Skin epidermis (tissue), 12 donors: Measurements from ENCODE around the gene ARID5B.

Experiments used
- H3K27ac ChIP-seq, 21 experiments: fragments of 200-600 bp; sonication (generic) in 11 of 21; one replicate each; pipeline ENCODE4 v1.5.0; 2020; ENCODE audit warnings: mild to moderate bottlenecking in 3 of 21, inconsistent platforms in 2 of 21, moderate library complexity in 2 of 21
- H3K4me3 ChIP-seq, 7 experiments: fragments of 200-600 bp; sonication (generic) in 2 of 7; one replicate each; pipeline ENCODE4 v1.5.0; 2020; ENCODE audit warnings: inconsistent platforms in 2 of 7, mild to moderate bottlenecking in 2 of 7, moderate library complexity in 1 of 7

ARID5B gene

DNA sequence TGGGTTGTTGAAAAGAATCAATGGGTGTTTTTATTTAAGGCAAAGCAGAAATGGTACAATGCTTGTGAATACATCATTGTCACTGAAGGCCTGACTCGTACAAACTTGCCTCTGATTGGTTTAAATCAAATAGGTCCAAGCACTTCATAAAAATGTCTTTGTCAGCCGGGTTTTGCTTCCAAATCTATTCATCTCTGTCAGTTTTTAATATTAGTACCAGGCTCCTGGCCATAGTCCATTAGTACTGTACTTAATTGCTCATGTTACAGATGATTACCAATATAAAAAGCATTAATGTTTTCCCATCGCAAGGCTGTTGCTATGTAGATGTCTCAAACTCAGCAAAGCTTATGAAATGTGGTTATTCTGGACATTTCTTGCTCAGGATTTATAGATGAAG is 171.9 kb downstream of the ARID5B start:
- H3K4me3 ChIP-seq = no peak overlapping the region
- H3K27ac ChIP-seq = peak overlapping the region in 4 of 21 experiments; percentile 5 to 64 (median 28)

DNA sequence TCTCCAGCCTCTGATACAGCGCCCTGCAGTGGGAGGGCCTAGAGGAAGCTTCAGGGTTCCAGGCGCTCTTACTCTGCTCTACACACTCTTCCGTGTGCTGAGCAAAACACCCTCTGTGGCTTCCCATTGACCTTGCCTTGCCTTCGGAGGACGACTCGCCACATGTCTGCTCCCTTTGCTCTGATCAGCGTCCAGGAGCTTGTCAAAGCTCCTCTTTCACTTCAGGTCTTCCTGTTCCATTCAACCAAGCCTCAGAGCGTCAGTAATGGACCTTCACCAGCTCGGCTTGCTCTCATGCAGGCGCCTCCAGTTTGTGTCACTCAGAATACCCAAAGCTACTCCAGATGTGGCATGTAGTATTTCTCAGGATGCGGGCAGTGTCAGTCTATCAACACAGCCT is 173.9 kb downstream of the ARID5B start:
- Histone ChIP-seq H3K4me3 (no peak overlapping the region), H3K27ac (peak overlapping the region in 10 of 21 experiments; percentile 3 to 75 (median 48))

DNA sequence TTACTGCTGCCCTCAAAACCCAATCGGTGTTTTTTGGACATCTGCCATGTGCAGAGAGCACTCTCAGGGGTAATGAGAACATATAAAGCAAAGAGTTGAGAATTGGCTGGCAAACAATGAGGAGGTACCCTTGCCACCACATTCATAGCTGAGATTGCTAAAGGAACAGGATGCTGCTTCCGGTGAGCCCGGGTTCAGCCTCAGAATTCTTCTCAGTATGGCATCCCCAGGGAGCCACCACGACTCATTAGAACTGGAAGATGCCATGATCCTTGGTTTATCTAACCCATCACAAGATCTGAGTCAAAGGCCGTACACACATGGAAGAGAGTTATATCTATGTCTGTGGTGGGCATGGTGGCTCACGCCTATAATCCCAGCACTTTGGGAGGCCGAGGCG is 174.4 kb downstream of the ARID5B start:
- peak overlapping the region in 10 of 21 experiments; percentile 3 to 75 (median 48) for H3K27ac ChIP-seq
- no peak overlapping the region for H3K4me3 ChIP-seq

DNA sequence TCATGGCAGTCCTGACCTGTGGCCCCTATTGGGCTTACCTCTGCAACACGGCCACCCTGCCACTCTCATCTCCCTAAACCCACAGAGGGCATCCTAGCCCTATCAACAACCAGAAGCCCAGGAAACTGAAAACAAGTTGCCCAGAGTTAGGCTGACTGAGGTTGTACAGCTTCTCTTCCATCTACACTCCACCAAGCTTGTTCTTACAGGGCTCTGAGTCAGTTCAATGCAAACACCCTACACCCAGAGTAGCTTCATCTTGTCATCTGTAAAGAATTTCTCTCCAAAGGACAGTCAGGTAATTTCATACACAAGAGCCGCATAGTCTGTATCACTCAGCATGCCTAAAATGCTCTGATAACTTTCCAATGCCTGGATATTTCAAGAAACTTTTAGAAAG is 175.4 kb downstream of the ARID5B start:
- Histone ChIP-seq H3K4me3 (no peak overlapping the region), H3K27ac (peak overlapping the region in 16 of 21 experiments; percentile 1 to 75 (median 50))

DNA sequence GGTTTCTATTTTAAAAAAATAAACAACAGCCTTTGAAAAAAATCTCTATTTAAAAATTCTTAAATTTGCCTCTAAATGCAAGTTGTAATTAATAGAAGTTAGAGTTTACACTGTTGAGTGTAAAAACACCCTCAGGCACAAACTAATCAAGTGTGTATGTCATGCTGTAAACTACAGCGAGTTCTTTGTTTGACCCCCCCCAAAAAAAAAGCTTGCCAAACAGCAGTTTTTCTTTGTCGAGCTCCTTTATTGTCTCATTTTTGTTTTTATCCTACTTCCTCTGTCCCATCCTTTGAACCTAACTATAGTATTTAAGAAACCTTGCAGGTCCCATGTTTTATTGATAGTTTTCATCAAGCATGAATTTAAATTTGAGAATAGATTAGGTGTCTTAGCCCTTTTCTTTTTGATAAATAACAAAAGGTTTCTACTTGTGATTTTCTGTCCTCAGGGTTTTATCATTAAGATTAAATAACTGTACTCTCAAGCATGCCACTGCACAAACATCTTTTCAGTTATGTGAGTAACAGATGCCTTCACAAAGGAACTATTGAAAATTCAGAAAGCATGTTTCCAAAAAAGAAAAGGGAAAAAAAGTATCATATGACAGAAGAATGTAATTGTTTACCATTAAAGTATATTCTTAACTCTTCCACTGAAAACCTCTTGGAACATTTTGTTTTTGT is 176.0 kb downstream of the ARID5B start:
- peak overlapping the region in 15 of 21 experiments; percentile 1 to 75 (median 49) for H3K27ac ChIP-seq
- no peak overlapping the region for H3K4me3 ChIP-seq

DNA sequence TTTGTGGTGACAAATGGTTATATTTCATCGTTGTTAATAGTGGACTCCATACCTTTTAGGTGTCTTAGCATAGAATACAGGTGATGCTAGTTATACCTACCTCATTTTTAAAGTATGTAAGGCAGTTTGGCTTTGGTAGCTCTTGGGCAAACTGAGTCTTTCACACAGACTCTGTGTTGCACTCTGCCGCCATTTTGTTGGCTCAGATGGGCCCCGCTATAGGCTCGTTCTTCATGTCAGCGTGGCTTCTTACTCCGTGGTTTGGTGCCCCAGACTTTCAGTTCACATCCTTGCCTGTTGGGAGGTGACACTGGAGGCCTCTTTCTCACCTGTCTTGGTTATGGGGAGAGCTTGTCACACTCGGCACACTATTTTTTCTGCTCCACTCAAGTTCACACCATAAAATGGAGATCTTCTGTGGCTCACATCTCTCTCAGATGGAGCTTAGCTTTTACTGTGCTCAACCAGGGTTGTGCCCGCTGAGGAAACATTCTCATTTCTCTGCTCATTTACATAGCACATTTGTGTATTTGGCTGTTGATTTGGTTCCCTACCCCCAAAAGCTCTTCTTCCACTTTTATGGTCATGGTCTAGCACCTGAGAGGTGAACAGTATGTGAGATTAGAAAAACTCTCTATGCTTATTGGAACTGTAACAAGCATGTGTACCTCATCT is 178.5 kb downstream of the ARID5B start:
- Histone ChIP-seq H3K4me3 (no peak overlapping the region), H3K27ac (peak overlapping the region in 7 of 21 experiments; percentile 43 to 86 (median 54))

DNA sequence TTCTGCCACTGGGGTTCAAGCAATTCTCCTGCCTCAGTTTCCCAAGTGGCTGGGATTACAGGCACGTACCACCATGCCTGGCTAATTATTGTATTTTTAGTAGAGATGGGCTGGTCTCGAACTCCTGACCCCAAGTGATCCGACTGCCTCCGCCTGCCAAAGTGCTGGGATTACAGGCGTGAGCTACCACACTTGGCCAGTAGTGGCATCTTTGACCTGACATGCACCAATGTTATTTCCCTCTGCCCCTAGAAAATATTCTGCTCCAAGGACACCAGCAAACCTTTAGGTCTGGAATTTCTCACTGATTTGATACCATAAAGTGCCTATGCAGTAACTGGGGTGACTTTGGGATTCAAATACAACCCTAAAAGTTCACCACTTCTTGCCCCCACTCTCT is 179.4 kb downstream of the ARID5B start:
- no peak overlapping the region for H3K4me3 ChIP-seq
- peak overlapping the region in 15 of 21 experiments; percentile 6 to 88 (median 79) for H3K27ac ChIP-seq

DNA sequence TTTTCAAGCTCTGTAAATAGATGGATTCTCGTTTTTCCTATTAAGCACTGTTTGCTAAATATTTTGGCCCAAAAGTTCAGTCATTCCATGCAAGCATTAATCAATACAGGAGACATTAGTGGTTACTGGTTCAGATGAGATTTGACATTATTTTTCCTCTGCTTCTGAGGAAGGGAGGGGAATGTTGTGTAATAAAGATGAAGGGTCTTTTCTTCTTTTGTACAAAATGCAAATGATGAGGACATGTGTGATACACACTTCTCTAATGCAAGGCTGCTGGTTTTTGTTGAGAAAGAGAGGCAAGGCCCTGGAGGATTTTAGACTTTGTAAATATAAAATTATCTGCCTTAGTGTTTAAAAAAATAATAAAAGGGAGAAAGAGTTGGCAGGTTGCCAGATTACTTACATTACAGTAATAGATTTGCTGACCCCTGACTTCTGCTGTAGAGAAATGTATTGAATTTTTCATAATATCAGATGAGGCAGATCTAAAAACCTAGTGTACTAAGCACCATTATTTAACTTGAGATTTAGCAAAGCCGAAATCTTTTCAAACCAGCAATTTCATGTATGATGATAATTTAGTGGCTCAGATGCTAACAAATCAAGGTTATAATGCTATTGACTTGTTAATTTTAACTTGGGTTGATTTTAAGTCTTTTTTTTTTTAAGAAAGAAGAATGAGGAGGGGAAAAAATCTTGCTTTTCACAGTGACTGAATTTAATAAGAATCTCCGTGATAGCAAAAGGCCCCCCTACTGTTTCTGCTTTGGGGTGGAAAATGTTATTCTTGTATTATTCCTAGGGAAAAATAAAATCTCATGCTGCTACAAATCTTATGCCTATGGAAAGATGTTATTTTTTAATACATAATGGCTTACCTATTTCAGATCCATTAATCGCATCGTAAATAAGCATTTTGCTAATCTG is 180.1 kb downstream of the ARID5B start:
- H3K27ac ChIP-seq = peak overlapping the region in 17 of 21 experiments; percentile 16 to 88 (median 82)
- H3K4me3 ChIP-seq = no peak overlapping the region

DNA sequence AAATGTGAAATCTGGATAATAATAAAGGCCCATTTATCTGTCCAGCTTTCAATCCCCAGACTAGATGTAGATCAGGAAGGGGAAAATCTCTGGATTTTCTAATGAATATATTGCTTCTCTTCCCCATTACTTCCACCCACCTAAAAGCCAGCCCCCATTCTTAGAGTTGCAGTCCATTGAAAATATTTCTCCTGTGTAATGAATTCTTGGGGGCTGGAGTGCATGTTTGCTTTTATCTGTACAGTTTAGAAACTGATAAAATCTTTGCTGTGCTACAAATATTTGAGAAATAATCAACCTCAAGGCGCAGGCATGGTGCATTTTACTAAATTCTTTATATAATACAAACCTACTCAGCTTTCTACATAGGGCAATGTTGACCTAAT is 180.8 kb downstream of the ARID5B start:
- Histone ChIP-seq H3K4me3 (no peak overlapping the region), H3K27ac (peak overlapping the region in 20 of 21 experiments; percentile 16 to 88 (median 81))

DNA sequence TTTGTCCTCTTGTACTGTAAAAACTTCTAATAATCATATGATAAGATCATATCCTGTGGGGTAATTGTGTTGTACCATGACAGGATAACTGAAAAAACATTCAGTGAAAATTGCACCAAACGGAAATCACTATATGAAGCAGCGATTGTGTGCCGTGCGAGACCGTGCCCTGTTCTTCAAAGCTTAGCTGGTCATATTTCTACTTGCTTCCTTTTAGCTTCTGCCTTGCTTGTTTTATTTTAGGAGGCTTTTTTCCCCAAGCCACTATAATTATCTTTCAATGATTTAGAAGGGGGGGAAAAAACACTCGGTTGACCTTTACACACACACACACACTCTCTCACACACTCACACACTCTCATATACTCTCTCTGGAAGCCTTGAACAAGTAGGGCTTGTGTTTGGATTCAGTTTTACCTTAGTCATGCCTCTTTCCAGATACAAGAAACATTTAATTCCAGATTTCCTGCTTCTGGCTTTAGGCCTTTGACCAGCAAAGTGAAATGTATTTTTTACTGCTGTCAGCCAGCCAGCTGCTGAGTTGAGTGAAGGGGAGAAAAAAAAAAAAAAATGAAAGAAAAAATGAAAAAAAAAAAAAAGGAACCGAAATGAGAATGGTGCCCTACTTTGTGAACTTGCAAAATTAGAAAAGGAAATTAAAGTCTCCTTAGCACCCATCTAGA is 181.4 kb downstream of the ARID5B start:
- H3K4me3 ChIP-seq = peak overlapping the region in 1 of 7 experiments; percentile 2

DNA sequence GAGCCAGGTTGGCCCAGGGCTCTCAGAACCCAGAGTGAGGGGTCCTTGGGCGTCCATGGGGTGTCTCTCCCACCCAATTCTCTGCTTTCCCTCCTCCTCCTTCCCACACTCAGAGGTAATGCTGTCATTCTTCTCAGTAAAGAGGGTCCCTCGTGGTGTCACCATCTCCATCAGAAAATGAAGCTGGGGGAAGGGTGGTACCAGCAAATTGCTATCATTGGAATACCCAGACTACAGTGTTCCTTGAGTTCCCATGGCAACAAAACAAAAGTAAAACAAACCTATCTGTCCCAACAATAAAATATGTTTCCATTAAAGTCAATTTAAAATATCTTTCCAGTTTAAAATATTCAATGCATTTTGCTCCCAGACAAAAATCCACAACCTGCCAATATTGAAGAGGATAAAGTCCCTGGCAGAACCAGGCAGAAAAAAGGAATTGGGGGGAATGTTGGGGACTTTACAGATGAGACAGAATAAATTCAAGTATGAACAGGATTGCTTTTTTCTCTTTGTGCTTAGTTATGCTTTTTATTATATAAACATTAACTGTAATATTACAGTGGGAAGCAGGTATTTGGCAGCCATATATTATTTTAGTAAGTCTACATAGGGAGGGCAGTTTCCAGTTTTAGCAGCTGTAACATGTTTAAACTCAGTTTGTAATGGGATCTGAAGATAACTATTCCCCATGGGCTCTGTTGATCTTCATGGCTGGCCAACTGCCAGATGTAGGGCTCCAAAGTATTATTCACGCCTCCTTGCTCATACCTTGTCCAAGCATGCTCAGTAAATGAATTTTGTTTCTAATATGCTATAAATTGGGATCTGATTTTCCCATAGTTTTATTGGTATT is 182.1 kb downstream of the ARID5B start:
- Histone ChIP-seq H3K27ac (peak overlapping the region in 20 of 21 experiments; percentile 16 to 88 (median 81)), H3K4me3 (no peak overlapping the region)

More for the DNA sequence above, 181.4 kb downstream of the ARID5B start:
- H3K27ac ChIP-seq = peak overlapping the region in 20 of 21 experiments; percentile 16 to 88 (median 81)

DNA sequence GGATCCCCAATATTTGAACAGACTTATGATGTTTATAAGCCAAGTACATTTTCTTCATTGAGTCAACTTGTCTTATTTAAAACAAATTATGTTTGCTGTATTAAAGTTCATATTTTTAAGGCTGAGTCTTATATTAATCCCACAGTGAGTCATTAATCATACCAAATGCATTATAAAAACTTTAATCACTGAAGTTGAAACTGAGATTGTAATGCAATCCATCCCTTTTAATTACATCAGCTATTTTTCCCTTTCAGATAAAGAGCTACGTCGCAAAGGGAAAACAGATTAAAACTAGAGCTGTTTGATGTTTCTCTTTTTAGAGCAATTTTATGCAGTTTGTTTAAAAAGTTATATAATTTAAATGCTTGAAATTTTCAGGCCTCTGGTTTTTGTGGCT is 183.0 kb downstream of the ARID5B start:
- peak overlapping the region in 17 of 21 experiments; percentile 3 to 88 (median 81) for H3K27ac ChIP-seq
- H3K4me3 ChIP-seq = no peak overlapping the region

DNA sequence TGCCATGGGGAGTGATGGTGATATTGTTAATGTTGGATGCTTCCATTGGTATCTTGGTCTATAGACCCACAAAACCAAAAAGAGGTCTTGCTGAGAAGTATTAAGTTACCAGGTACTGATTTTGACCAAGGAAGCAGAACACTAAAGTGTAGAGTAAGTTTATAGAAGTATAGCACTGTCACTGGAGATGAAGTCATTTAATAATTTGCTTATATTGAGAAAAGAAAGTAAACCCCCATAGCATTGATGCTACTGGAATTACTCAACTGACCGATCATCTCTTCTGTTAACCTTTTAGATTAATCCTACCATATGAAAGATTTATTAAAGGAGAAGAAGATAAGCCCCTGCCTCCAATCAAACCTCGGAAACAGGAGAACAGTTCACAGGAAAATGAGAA is 183.9 kb downstream of the ARID5B start:
- Histone ChIP-seq H3K27ac (peak overlapping the region in 17 of 21 experiments; percentile 3 to 88 (median 81)), H3K4me3 (no peak overlapping the region)

DNA sequence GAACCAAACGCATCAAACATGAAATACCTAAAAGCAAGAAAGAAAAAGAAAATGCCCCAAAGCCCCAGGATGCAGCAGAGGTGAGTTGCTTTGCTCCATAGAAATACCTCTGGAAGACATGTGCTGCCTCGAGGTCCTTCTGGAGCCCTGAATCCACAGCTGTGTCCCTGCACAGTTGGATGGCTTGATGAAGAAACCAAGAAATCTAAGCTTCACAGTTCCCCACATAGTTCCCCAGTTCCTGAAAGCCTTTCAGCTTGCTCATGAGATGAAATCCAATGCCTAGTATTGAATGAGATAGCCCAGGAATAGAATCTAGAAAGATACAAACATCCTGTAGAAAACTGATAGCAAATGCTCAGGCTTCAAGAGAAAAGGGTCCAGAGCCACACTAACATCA is 184.3 kb downstream of the ARID5B start:
- H3K4me3 ChIP-seq = no peak overlapping the region
- H3K27ac ChIP-seq = peak overlapping the region in 9 of 21 experiments; percentile 5 to 88 (median 82)

DNA sequence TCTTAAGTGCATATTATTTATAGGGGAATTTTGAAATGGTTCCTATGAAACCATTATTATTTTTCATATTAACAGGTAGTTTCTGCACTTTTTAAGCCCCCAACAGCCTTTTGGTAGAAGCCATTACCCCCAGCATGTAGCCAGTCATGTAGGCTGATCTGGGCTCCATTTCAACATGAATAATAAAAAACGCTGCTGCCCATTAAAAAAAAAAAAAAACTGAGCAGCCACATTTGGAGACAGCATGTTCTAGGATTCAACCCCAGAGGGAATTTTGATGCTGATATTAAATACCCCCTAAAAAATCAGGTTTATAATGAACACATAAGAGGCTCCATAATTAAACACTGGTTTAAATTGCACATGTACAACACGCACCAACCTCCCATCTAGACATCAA is 185.8 kb downstream of the ARID5B start:
- no peak overlapping the region for H3K27ac ChIP-seq
- H3K4me3 ChIP-seq = no peak overlapping the region

DNA sequence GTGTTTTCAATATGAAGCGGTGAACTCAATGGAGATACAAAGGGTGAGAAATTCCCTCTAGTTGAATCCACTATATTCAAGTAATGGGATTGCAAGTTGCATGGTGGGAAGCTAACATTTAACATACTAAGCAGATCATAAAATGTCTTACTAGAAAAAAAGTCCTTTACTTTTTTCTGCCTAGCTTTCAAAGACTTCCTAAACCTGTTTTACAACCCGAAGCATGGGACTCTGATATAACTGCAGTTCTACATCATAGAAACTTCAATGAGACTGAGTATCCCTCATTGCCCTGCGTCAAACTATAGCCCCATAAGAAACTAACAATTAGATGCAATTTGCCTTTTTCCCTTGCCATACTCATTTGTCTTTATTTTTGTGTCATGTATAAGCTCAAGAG is 187.3 kb downstream of the ARID5B start:
- no peak overlapping the region for H3K4me3 ChIP-seq
- no peak overlapping the region for H3K27ac ChIP-seq

DNA sequence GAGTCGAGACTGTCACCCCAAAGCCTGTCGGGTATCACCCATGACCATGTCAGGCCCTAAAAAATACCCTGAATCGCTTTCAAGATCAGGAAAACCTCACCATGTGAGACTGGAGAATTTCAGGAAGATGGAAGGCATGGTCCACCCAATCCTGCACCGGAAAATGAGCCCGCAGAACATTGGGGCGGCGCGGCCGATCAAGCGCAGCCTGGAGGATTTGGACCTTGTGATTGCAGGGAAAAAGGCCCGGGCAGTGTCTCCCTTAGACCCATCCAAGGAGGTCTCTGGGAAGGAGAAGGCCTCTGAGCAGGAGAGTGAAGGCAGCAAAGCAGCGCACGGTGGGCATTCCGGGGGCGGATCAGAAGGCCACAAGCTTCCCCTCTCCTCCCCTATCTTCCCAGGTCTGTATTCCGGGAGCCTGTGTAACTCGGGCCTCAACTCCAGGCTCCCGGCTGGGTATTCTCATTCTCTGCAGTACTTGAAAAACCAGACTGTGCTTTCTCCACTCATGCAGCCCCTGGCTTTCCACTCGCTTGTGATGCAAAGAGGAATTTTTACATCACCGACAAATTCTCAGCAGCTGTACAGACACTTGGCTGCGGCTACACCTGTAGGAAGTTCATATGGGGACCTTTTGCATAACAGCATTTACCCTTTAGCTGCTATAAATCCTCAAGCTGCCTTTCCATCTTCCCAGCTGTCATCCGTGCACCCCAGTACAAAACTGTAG is 191.0 kb downstream of the ARID5B start:
- H3K4me3 ChIP-seq = no peak overlapping the region
- H3K27ac ChIP-seq = peak overlapping the region in 12 of 21 experiments; percentile 3 to 59 (median 36)

DNA sequence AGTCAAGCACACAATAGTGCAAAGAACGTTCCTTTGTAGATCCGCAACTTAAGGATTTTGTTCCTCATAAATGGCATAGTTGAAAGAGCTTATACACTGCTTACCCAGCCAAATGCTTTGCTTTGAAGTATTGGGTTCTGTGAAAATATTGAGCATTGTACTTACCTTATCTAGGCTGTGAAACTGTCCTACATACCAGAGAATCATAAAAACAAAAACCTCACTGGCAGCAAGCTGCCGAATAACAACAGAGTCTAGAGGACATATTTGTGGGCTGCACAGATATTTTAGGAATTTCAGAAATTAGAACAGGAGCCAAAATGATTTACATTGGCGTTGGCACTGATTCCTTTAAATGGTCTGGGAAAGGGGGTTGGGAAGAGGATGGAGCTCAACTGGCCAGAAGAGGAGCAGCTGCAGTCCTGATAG is 192.4 kb downstream of the ARID5B start:
- peak overlapping the region in 9 of 21 experiments; percentile 12 to 59 (median 40) for H3K27ac ChIP-seq
- no peak overlapping the region for H3K4me3 ChIP-seq
